NCI-H2227 (cell line): ENCODE data around the gene OR7A10.

ENCODE experiments used
- DNase-seq: peaks from one replicate; lab custom pipeline; 2025; ENCODE audit not compliant: unreplicated experiment; lab: John Stamatoyannopoulos, UW

Gene OR7A10

DNA sequence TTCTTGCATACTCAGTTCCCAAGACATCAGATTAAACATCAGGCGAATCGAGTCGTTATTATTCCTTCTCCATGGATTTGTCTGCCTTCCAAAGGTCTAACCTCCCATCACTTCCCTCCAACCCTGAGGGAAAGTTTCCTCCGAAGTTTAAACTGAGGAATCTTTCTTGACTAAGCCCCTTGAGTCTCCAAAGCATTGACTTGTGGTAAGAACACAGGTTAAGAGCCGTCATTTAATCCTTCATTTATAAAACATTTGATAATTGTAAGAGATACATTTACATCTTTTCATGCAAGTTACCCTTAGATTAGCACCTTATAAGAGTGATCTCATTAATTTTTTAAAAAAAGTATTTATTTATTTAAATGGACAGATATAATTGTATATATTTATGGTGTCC is at the start of gene OR7A10:
TSS of gene OR7A10 (minus strand) at position 101 of the 400 bp plus-strand sequence. CDS start 7,045 bp downstream, outside the sequence.
- no peak for DNase-seq

GRCh38 chr19:14890643-14891379 is 42.1 kb upstream of the OR7A10 start:
- no peak for DNase-seq

GRCh38 chr19:14889994-14890642 is 41.4 kb upstream of the OR7A10 start:
- DNase-seq, result no peak

DNA sequence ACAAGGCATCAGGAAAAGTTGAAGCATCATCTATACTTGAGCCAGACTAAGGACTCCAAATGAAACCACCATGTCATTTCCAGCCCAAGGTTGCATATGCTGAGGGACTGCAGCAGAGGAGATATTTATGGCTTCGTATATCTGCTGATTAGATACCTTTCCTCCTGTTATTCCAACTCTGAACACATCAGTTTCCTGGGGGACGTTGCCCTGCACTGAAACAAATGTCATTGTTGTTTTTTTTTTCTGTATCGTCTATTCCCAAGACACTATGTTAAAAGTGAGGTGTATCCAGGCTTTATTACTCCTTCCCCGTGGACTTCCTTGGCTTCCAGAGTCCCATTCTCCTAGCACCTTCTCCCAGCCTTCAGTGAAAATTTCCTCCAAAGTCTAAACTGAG is 37.3 kb upstream of the OR7A10 start, which contains the start of gene OR7A17:
TSS of gene OR7A17 (minus strand) at position 101 of the 400 bp plus-strand sequence. CDS start 4,777 bp downstream, outside the sequence.
- no peak for DNase-seq

DNA sequence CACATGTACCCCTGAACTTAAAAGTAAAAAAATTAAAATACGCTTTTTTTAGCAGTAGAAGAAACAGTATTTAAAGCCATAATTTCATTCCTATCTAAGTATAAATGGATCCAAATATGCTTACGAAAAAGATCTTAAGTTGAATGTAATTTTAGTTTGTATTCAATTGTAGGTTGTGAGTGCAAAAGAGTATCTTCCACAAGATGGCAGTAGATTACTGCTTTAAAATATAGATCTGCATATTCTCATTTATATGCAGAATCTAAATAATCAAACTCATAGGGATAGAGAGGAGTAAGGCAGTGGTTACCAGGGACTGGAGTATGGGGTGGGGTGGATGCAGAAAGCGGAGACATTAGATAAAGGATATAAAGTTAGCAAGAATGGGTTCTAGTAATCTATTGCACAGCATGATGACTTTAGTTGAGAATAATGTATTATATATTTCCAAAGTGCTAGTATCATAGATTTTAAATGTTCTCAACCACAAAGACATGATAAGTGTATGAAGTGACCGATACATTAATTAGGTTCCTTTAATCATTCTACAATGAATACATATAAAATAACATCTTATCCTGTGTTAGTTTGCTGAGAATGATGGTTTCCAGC is 23.0 kb upstream of the OR7A10 start:
- DNase-seq, result no peak

DNA sequence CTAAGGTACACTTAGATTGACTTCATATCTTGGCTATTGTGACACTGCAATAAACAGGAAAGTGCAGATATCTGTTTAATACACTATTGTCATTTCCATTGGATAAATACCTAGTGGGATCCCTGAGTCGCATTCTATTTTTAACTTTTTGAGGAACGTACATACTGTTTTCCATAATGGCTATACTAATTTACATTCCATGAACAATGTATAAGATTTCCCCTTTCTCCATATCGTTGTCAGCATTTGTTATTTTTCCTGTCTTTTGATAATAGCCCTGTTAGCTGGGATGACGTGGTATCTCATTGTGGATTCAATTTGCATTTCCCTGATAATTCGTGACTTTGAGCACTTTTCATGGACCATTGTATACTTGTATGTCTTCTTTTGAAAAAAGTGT is 19.8 kb upstream of the OR7A10 start:
- DNase-seq, result no peak

GRCh38 chr19:14843578-14843977 is 5.1 kb downstream of the OR7A10 start:
- no peak for DNase-seq

DNA sequence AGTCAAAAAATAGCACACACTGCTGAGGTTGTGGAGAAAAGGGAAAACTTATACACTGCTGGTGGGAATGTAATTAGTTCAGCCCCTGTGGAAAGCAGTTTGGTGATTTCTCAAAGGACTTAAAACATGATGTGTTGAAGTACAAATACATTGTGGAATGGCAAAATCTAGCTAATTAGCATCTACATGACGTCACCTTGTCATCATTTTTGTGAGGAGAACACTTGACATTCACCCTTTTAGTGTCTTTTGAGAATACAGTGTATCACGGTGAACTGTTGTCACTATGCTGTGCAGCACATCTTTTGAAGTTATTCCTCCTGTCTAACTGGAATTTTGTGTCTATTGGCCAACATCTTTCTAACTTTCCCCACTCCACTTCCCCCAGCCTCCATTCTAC is 5.6 kb downstream of the OR7A10 start:
- no peak for DNase-seq

DNA sequence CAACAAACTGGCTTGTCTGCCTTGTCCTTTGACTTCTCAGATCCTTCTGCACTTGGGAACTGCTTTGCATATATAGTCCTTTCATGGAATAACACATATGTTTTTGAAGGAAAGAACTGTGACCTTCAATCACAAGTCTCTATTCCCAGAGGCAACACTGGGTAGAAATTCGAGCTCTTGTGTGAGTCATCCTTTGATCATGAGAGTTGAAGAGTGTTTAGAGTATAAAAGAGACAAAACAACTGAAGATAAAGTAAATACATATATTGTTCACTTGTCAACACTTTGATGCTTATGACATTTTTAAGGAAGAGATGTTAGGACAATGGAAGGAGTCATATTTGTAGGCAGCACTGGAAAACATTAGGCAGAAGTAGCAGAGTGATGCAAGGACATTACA is 8.5 kb downstream of the OR7A10 start:
- no peak for DNase-seq

DNA sequence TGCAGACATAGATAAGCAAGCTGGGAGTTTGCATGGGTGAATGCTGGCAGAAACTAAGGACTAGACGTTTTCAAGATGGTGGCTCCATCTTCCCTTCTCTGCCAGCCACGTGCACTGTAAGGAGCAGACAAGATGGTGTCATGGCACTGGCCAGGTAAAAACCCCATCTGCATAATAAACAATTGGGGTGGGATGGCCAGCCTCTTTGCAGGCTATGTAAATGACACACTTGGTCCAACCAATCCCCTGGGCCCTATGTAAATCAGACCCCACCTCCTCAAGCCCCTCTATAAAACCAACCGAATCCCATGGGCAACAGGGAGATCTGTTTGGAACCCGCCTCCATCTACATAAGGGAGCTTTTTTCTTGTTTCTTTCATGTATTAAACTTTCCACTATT is 11.3 kb downstream of the OR7A10 start:
- DNase-seq, result no peak

GRCh38 chr19:14835011-14835410 is 13.7 kb downstream of the OR7A10 start, which contains the start of the genes OR7A5 and OR7C1:
Gene OR7A5, minus strand, starts transcription at chr19:14835185. Its CDS starts 6,944 bp downstream, at chr19:14828241.
Gene OR7C1, minus strand, starts transcription at chr19:14835185. Its CDS starts 35,049 bp downstream, at chr19:14800136.
- no peak for DNase-seq

DNA sequence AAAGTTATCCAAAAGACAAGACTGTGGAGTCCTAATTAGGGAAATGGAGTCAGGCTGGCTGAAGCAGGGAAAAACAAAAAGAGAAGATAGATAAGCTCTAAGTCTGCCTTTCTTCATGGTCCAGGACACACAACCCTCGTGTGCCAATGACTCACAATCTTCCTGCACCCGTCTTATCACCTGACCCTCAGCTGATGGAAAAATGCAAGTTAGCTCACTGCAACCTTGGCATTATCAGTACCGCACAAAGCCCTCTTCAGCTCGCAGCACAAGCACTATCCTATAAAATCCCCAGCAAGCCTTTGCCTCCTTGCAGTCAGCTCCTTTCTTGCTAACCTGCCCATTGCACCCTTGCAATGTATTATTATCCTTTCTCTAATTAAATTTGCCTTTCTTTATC is 18.0 kb downstream of the OR7A10 start:
- no peak for DNase-seq

DNA sequence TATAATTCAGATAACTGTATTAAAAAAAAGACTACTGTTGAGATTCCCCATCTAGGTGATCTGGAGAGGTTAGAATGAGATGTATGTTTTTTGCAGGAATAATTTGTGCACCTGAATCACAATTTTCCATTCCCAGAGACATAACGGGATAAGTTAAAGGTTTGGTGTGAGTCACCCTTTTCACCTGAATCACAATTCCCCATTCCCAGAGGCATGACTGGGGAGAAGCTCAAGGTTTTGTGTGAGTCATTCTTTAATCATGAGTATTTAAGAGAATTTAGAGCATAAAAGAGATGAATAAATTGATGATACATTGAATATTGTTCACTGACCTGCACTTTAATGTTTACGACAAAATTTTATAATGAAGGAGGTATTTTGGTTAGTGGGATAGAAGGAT is 22.7 kb downstream of the OR7A10 start:
- no peak for DNase-seq

- no peak for DNase-seq
These were observed 26.8 kb downstream of the OR7A10 start for GRCh38 chr19:14821937-14822336.

DNA sequence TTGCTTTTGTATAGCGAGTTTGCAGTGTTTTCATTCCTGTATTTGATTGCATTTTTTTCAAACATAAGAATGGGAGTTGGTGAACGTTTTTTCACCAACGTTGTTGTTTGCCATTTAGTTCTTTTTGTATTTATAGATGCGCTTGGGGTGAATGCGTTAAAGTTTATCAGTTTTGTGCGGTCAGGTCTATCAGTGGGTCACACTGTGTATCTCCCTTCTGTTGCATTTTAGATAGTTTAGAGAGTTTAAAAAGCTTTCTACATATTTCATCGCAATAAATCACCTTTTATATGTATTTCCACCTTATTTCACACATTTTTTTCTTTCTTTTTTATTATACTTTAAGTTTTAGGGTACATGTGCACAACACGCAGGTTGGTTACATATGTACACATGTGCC is 30.1 kb downstream of the OR7A10 start:
- no peak for DNase-seq

- no peak for DNase-seq
These were observed 31.7 kb downstream of the OR7A10 start for GRCh38 chr19:14817052-14817451.

DNA sequence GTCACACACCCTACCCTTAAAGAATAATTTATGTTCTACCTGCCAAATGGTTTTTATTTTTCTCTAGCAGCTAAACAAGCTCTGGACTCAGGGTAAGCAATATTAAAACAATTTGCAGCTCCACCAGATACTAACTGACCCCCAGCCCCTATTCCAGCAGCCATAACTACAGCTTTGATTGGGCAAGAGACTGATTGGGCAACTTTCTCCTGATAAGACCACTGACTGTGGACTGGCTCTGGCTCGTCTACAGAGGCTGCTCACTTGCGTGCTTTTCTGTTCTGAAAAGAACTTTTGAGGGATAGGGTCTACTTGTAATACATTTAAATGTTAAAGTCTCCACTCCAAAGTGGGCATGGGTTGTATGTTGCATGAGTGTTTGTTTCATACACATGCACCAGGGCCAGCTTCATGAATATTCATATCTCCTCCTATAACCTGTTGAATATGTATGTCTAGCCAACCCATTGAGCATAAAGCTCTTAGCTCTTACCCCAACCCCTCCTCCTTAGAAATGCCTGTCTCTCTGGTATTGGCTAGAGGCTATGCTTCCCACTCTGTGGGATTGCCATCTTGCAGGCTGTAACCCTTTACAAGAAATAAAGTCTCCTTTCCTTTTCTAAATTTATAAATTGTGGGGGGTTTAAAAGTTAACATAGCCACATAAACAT is 33.6 kb downstream of the OR7A10 start:
- no peak for DNase-seq

GRCh38 chr19:14809272-14810057 is 39.3 kb downstream of the OR7A10 start:
- DNase-seq, result no peak

- DNase-seq, result no peak
These were observed 44.0 kb downstream of the OR7A10 start for GRCh38 chr19:14804765-14805164.

DNA sequence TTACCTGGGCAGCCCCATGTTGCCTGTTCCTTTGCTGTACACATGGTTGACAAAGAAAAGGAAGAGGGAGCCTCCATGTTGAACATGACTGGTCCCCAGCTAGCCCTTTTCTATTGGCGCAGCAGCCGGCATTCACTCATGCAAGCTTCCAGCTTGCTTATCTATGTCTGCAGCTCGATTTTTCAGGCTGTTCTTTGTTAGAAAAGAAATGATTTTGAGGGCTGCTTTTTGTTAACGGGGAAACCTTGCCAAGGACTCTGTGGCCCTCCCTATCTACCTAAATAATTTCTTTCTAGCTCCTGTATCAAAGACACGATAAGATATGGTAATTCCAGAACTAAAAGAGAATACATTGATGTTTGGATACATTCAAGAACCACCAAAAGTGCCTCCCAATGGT is 50.0 kb downstream of the OR7A10 start:
- no peak for DNase-seq

GRCh38 chr19:14796021-14796420 is 52.7 kb downstream of the OR7A10 start:
- DNase-seq, result no peak
